HUDEP-2 (cell line): ENCODE data around the gene PPP4R3C.
"Not testable (repeated sequence)": the region's sequence is repeated elsewhere in the genome, so short reads cannot be mapped to it uniquely, and the experiment has no call there.

ENCODE experiments used
- DNase-seq, 76 experiments: peaks; one replicate each; lab custom pipeline; 2025; ENCODE audit not compliant: unreplicated experiment in 76 of 76; lab: John Stamatoyannopoulos, UW

PPP4R3C gene

GRCh38 chrX:27463187-27463586, at the start of gene PPP4R3C:
PPP4R3C (minus strand) TSS chrX:27463341; CDS start chrX:27463296, 45 bp downstream.
- DNase-seq: no peak

DNA sequence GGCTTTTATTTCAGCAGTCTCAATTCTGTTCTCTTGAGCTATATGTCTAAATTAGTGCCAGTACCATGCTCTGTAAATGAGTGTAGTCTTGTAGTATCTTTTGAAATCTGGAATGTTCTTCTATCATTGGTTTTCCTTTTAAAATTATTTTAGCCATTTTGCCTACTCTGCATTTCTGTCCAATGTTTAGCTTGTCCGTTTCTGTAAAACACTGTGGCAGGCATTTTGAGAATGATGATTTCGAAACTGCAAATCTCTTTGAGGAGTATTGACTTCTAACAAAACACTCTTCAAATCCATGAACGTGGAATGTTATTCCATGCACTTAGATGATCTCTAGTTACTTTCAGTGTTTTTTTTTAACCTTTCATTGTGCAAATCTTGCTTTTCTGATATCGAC, 28.3 kb upstream of the PPP4R3C start:
- DNase-seq: no peak

DNA sequence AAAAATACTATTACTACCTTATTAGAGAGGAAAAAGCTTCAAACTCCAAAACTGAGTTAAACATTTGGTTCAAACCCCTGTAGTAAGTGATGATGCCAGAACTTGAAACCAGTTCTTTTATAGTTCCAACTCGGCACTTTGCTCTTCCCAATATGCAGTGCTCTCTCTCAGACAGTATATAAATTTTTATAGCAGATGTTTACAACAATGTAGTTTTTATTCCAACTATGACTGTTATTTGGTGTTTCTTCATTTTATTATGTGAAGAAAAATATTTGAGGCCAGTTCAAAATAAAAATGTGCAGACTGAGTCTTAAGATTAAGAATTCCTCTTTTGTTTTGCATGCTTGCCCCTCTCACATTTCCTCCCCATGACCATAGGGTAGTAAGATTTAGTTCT, 2.9 kb upstream of the PPP4R3C start:
- no peak for DNase-seq

GRCh38 chrX:27465036-27465435, 1.9 kb upstream of the PPP4R3C start:
- no peak for DNase-seq

DNA sequence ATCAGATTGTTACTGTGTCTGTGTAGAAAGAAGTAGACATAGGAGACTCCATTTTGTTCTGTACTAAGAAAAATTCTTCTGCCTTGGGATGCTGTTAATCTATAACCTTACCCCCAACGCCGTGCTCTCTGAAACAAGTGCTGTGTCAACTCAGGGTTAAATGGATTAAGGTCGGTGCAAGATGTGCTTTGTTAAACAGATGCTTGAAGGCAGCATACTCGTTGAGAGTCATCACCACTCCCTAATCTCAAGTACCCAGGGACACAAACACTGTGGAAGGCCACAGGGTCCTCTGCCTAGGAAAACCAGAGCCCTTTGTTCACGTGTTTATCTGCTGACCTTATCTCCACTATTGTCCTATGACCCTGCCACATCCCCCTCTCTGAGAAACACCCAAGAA, 4.0 kb downstream of the PPP4R3C start:
- DNase-seq: not testable (repeated sequence)

GRCh38 chrX:27458544-27458943, 4.6 kb downstream of the PPP4R3C start:
- not testable (repeated sequence) for DNase-seq

GRCh38 chrX:27451324-27451723, 11.8 kb downstream of the PPP4R3C start:
- DNase-seq: no peak

- DNase-seq: no peak
These were observed 16.7 kb downstream of the PPP4R3C start for GRCh38 chrX:27446423-27446822.

DNA sequence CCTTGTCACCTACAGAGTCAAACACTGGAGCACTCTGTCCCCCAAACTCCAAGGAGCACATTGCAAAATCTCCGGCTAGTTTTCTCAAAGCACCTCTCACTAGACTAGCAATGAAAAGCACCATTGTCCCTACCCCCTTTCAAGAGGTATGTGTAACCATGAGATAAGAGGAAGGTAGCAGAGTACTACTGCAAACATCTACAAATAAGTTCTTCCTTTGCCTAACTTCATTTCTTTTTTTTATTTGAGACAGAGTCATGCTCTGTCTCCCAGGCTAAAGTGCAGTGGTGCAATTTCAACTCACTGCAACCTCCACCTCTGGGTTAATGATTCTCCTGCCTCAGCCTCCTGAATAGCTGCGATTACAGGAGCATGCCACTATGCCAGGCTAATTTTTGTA, 17.7 kb downstream of the PPP4R3C start:
- no peak for DNase-seq

DNA sequence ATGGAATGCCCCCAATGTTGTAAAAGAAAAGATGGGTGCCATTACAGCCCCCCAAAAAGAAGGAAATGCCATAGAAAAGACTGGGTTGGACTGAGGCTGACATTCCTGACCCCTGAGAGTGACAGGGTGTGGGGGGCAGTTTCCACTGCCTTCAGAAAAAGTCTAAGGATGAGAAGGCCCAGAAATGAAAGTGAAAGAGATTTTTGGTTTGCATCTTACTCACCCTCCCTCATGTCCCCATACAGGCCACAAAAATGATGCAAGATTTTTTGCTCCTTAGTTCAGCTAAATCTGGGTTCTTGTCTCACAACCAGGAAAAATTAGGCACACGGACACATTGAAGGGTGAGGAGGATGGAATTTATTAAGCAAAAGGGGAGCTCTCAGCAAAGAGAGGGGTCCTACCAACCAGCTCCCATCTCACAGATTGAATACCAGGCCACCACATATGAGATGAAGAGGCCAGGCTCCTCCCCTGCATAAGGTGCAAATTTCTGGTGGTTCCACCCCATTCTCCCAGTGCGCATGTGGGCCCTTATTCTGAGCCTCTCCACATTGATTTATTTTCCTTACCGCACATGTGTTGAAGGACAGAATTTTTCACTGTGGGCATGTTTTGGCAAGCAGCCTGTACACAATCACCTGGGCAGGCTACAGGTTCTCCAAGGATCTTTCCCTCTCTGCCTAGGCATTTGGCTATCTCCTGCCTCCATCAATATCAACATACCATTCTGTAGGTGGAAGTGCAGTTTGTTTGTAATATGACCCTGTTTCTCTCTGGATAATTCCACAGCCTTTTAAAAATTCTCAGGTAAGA, 18.8 kb downstream of the PPP4R3C start:
- no peak for DNase-seq

DNA sequence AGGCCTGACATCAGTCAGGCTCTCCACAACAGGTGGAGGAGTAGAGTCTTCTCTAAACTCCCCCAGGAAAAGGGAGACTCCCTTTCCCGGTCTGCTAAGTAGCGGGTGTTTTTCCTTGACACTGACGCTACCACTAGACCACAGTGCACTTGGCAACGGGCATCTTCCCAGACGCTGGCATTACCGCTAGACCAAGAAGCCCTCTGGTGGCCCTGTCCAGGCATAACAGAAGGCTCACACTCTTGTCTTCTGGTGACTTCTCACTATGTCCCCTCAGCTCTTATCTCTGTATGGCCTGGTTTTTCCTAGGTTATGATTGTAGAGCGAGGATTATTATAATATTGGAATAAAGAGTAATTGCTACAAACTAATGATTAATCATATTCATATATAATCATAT, 20.7 kb downstream of the PPP4R3C start:
- DNase-seq: peak in 1 of 76 experiments; percentile 1

- no peak for DNase-seq
These were observed 23.4 kb downstream of the PPP4R3C start for GRCh38 chrX:27439771-27440170.

- DNase-seq: no peak
These were observed 24.2 kb downstream of the PPP4R3C start for GRCh38 chrX:27438937-27439336.

- no peak for DNase-seq
These were observed 28.1 kb downstream of the PPP4R3C start for GRCh38 chrX:27435031-27435430.
